CD4-positive, alpha-beta T cell (primary cell): Measurements from ENCODE around the gene CDC42SE1. TPM values are rescaled to one million over a fixed set of nuclear protein-coding genes. Genes with fewer than 3 reads are reported as not detected.

Experiments
- ATAC-seq: fragments of 200-7000 bp; cut with Tn5 transposase; one replicate; pipeline ENCODE4 v1.10.0; 2022; ENCODE audit warnings: mild to moderate bottlenecking; ENCODE audit not compliant: poor library complexity
- CTCF ChIA-PET: fragments of 350-600 bp; sonication (Branson Sonifier 250); formaldehyde crosslinking; loops from one replicate; lab custom pipeline; 2021; ENCODE audit warnings: antibody characterized with exemption, inconsistent platforms; lab: Charles Lee
- POLR2A ChIA-PET: fragments of 350-600 bp; sonication (Branson Sonifier 250); formaldehyde crosslinking; loops from one replicate; lab custom pipeline; 2021; ENCODE audit warnings: antibody characterized with exemption, inconsistent platforms; lab: Charles Lee
- DNase-seq, 14 experiments: peaks; one replicate each; pipeline ENCODE4 v3.0.0-alpha.2; 2013 to 2020; ENCODE audit warnings: mixed read lengths in 2 of 14
- H3K27ac ChIP-seq, 2 donors: one replicate each; pipeline versions ENCODE4 v1.5.1 to v1.7.0; 2013; ENCODE audit warnings: low read length in 2 of 2, low read depth in 1 of 2, mild to moderate bottlenecking in 1 of 2
- H3K27me3 ChIP-seq, 2 experiments: 1 replicate in 1 of 2; 2 replicates in 1 of 2; pipeline versions ENCODE4 v1.6.1 to v1.7.0; 2013; ENCODE audit warnings: low read length in 2 of 2, control low read depth in 1 of 2, mild to moderate bottlenecking in 1 of 2, moderate library complexity in 1 of 2; ENCODE audit not compliant: insufficient read depth in 2 of 2, control insufficient read depth in 1 of 2
- H3K36me3 ChIP-seq: one replicate; pipeline ENCODE4 v1.6.1; 2013; ENCODE audit warnings: low read length, control low read depth; ENCODE audit not compliant: insufficient read depth
- H3K4me1 ChIP-seq: one replicate; pipeline ENCODE4 v1.6.1; 2013; ENCODE audit warnings: low read length, control low read depth; ENCODE audit not compliant: insufficient read depth
- H3K4me3 ChIP-seq: one replicate; pipeline ENCODE4 v1.5.1; 2013; ENCODE audit warnings: mild to moderate bottlenecking, low read length, moderate library complexity
- H3K9me3 ChIP-seq, 2 experiments: 1 replicate in 1 of 2; 2 replicates in 1 of 2; pipeline versions ENCODE4 v1.6.1 to v1.7.0; 2013; ENCODE audit warnings: low read length in 2 of 2, mild to moderate bottlenecking in 2 of 2, control low read depth in 1 of 2, moderate library complexity in 1 of 2; ENCODE audit not compliant: control insufficient read depth in 1 of 2, insufficient read depth in 1 of 2
- H3K27ac Mint-ChIP-seq: one replicate; pipeline ENCODE4 v1.8.0; 2020; ENCODE audit warnings: mixed read lengths
- H3K27me3 Mint-ChIP-seq: one replicate; pipeline ENCODE4 v1.8.0; 2021; ENCODE audit warnings: mixed read lengths
- H3K36me3 Mint-ChIP-seq: one replicate; pipeline ENCODE4 v1.8.0; 2021; ENCODE audit warnings: low read depth, mixed read lengths
- H3K4me1 Mint-ChIP-seq: one replicate; pipeline ENCODE4 v1.8.0; 2021; ENCODE audit warnings: low read depth, mixed read lengths
- H3K4me3 Mint-ChIP-seq: one replicate; pipeline ENCODE4 v1.8.0; 2020; ENCODE audit warnings: mild to moderate bottlenecking, mixed read lengths
- H3K9me3 Mint-ChIP-seq: one replicate; pipeline ENCODE4 v1.8.0; 2020; ENCODE audit warnings: mixed read lengths
- intact Hi-C, 2 experiments: fragments of 100-400 bp; cut with DNase I in 1 of 2; cut with micrococcal nuclease in 1 of 2; formaldehyde crosslinking; loops; one replicate each; pipeline versions ENCODE4 v1.15.1 to v1.9.0; 2023 to 2025; cut with DNase I, micrococcal nuclease
- total RNA-seq, 174 experiments: library from RNA in 2 of 174; stranded (reverse) in 2 of 174; gene quantifications; one replicate each; pipeline ENCODE4 v1.2.3 and lab custom pipeline; 2021 to 2026
- TF ChIP-seq, protein P1 (sequence below): fragments of 200-600 bp; IDR thresholded peaks from one replicate; pipeline ENCODE4 v1.8.0; 2022; ENCODE audit warnings: antibody characterized with exemption, mild to moderate bottlenecking

CDC42SE1 gene
- total RNA-seq, 2 experiments from 2014 or later, result 401 to 404 TPM

GRCh38 chr1:151085953-151086559 is 26.6 kb upstream of the CDC42SE1 start:
- H3K36me3 Mint-ChIP-seq, result peaks cover 15% of the 10 kb centered on the region
- H3K4me3 Mint-ChIP-seq, result no peak overlapping the region
- CTCF ChIA-PET, result interaction anchor here (1.9 kb wide), 1 partner anchor 61 kb away, joined by 6 read pairs; no protein-coding TSS in a partner anchor
- no peak for ATAC-seq
- H3K4me1 Mint-ChIP-seq, result no peaks in the 10 kb centered on the region
- intact Hi-C loops, result no loop called here
- Histone ChIP-seq H3K27ac (no peak overlapping the region), H3K9me3 (no peaks in the 10 kb centered on the region), H3K36me3 (no peaks in the 10 kb centered on the region), H3K4me3 (no peak overlapping the region), H3K4me1 (no peaks in the 10 kb centered on the region), H3K27me3 (no peaks in the 10 kb centered on the region)
- H3K27ac Mint-ChIP-seq, result no peak overlapping the region
- H3K9me3 Mint-ChIP-seq, result no peaks in the 10 kb centered on the region
- POLR2A ChIA-PET, result interaction anchor here (0.9 kb wide), 1 partner anchor 14 kb away, joined by 4 read pairs; no protein-coding TSS in a partner anchor
- TF ChIP-seq, protein P1, sequence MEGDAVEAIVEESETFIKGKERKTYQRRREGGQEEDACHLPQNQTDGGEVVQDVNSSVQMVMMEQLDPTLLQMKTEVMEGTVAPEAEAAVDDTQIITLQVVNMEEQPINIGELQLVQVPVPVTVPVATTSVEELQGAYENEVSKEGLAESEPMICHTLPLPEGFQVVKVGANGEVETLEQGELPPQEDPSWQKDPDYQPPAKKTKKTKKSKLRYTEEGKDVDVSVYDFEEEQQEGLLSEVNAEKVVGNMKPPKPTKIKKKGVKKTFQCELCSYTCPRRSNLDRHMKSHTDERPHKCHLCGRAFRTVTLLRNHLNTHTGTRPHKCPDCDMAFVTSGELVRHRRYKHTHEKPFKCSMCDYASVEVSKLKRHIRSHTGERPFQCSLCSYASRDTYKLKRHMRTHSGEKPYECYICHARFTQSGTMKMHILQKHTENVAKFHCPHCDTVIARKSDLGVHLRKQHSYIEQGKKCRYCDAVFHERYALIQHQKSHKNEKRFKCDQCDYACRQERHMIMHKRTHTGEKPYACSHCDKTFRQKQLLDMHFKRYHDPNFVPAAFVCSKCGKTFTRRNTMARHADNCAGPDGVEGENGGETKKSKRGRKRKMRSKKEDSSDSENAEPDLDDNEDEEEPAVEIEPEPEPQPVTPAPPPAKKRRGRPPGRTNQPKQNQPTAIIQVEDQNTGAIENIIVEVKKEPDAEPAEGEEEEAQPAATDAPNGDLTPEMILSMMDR, result no peak
- DNase-seq, result no peak
- no peaks in the 10 kb centered on the region for H3K27me3 Mint-ChIP-seq

DNA sequence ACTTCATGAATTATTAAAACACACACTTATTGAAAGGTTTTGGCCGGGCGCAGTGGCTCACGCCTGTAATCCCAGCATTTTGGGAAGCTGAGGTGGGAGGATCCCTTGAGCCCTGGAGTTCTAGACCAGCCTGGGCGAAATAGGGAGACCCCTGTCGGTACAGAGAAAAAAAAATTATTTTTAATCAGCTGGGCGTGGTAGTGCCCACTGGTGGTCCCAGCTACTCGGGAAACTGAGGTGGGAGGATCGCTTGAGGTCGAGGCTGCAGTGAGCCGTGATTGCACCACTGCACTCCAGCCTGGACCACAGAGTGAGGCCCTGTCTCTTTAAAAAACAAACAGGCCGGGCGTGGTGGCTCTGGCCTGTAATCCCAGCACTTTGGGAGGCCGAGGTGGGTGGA is 12.8 kb upstream of the CDC42SE1 start:
- TF ChIP-seq, protein P1, result no peak
- DNase-seq, result no peak
- POLR2A ChIA-PET, result interaction anchor here (1.2 to 3.4 kb wide), 3 partner anchors 14 to 48 kb away, joined by 4 to 78 read pairs (median 6); partner anchors contain the start of genes CDC42SE1 and MLLT11
- H3K36me3 Mint-ChIP-seq, result peaks cover 30% of the 10 kb centered on the region
- ATAC-seq, result no peak
- Histone ChIP-seq H3K9me3 (no peaks in the 10 kb centered on the region), H3K27me3 (no peaks in the 10 kb centered on the region), H3K4me3 (no peak overlapping the region), H3K4me1 (peaks cover 31% of the 10 kb centered on the region), H3K36me3 (peaks cover 11% of the 10 kb centered on the region), H3K27ac (no peak overlapping the region)
- intact Hi-C loops, result loop anchor here in 1 of 2 experiments (5.0 to 10.0 kb wide), 2 partner anchors 273 to 385 kb away; partner anchors contain the start of genes POGZ and RFX5
- H3K27ac Mint-ChIP-seq, result peak overlapping the region; percentile 98
- H3K27me3 Mint-ChIP-seq, result no peaks in the 10 kb centered on the region
- H3K9me3 Mint-ChIP-seq, result no peaks in the 10 kb centered on the region
- H3K4me3 Mint-ChIP-seq, result peak overlapping the region; percentile 99
- peaks cover 30% of the 10 kb centered on the region for H3K4me1 Mint-ChIP-seq
- CTCF ChIA-PET, result interaction anchor here (0.8 to 4.2 kb wide), 7 partner anchors 9 to 181 kb away, joined by 3 to 45 read pairs (median 7); partner anchors contain the start of genes CDC42SE1, MLLT11 and TNFAIP8L2

- Mint-ChIP-seq H3K4me3 (peak within 1 kb of the TSS; percentile 99), H3K27me3 (no peaks in the 10 kb centered on the region), H3K36me3 (peaks cover 26% of the 10 kb centered on the region), H3K4me1 (peaks cover 27% of the 10 kb centered on the region), H3K9me3 (no peaks in the 10 kb centered on the region), H3K27ac (peak within 1 kb of the TSS; percentile 98)
- no peaks in the 10 kb centered on the region for H3K27me3 ChIP-seq
- peaks cover 11% of the 10 kb centered on the region for H3K36me3 ChIP-seq
- peak within 1 kb of the TSS; percentile 87 for H3K4me3 ChIP-seq
- TF ChIP-seq, protein P1, result peak; percentile 93
- DNase-seq, result peak; percentile 77 to 95 (median 82)
- H3K27ac ChIP-seq, result peak within 1 kb of the TSS; percentile 94 to 98
- ChIA-PET POLR2A (interaction anchor here (0.6 to 3.4 kb wide), 11 partner anchors 12 to 86 kb away, joined by 3 to 78 read pairs (median 6); partner anchors contain the start of genes C1orf56, CDC42SE1, MINDY1 and MLLT11), CTCF (interaction anchor here (0.5 to 4.2 kb wide), 19 partner anchors 8 to 182 kb away, joined by 3 to 60 read pairs (median 4); partner anchors contain the start of genes C1orf56, CDC42SE1, MINDY1 and MLLT11)
- peaks cover 31% of the 10 kb centered on the region for H3K4me1 ChIP-seq
- H3K9me3 ChIP-seq, result no peaks in the 10 kb centered on the region
- ATAC-seq, result peak; percentile 80
- intact Hi-C loops, result loop anchor here (1.0 to 10.0 kb wide), 5 partner anchors 11 to 387 kb away; partner anchors contain the start of genes CDC42SE1 (in 2 of the 2), POGZ (in 1 of the 2) and RFX5 (in 1 of the 2)
Measured at GRCh38 chr1:151070474-151071276, 11.3 kb upstream of the CDC42SE1 start, which contains the start of gene GABPB2. TSS of gene GABPB2 (plus strand) at chr1:151070761. CDS start at chr1:151088190, 17,429 bp downstream.
